ENCODE measurements around the gene DIAPH2.

- TF ChIP-seq POLR2A (IDR thresholded peaks at IDR 0.05; ENCODE audit: low read depth, low read length) (no peak), POLR2AphosphoS5 (IDR thresholded peaks at IDR 0.05; ENCODE audit: low read depth, low read length) (no peak), TAF1 (IDR thresholded peaks at IDR 0.05; ENCODE audit: borderline replicate concordance, low read depth, low read length) (no peak)
Measured at GRCh38 chrX:97529536-97530200, 845.0 kb downstream of the DIAPH2 start.

All from GM12892 (cell line).